Activated CD4-positive, CD25-positive, alpha-beta regulatory T cell treated with anti-CD3 and anti-CD28 coated beads, Interleukin-2, amount 50 U/mL, for 24 hours (primary cell): ENCODE measurements around the gene AOPEP.

Experiments used
- ATAC-seq, 2 donors: fragments of 150-1000 bp; cut with Tn5 transposase; one replicate each; pipeline ENCODE4 v1.10.0; 2021; ENCODE audit warnings: mild to moderate bottlenecking in 1 of 2, moderate library complexity in 1 of 2

AOPEP gene

DNA sequence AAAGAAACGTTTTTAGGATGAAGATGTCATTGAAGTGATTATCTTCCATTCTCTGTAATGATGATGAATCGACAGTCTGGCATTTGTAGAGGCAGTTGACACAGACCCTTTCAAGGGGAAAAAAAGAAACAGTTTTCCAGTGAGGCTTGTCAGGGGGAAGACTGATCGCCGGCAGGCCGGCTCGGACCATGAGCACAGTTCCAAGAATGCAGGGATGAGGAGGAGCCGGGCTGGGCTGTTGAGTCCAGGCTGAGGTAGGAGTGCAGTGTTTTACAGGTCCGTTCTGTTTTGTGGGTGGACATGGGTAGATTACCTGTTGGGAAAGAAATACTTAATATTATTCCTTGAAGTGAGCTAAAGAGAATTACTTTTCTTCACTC, 194.6 kb downstream of the AOPEP start:
- no peak for ATAC-seq

DNA sequence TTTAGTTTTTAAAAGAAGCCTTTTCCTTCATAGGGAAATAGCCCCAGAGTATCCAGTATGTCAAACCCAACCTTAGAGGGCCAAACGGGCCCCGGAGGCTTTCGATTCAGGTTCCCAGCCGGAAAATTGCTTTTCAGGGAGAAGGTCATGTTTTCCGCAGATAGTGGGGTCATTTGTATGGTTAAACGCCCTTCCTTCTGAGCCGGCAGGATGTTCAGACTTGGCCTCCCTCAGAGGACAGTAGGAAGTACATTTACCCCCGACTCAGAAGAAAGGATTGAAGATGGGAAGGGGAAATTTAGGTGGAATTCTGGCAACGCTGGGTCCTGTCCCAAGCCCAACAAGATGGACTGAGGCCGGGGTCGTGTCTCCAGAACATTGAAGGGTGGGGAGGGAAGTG, 195.2 kb downstream of the AOPEP start:
- ATAC-seq, result no peak

DNA sequence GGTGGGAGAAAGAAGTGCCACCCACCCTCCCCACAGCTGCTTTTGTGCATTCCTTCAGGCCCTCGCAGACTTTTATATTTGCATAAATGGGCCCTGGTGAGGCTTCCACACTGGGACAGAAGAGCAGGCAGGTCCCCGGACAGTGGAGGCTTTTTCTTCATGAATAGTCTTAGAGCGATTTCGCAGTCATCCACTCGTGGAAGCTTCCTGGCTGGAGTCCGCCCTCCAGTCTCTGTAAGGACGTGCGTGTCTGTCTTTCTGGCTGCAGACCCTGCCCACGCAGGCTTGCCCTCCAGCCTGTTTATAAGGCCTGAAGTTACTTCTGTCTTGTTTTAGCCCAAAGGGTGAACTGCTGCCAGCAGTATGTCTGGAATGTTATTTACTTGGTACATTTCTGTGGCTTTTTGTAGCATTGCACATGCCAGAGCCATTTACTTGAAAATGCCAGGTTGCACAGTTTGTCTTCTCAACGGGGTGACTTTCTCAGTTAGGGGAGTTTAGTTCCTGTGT, 195.7 kb downstream of the AOPEP start:
- ATAC-seq, result no peak

DNA sequence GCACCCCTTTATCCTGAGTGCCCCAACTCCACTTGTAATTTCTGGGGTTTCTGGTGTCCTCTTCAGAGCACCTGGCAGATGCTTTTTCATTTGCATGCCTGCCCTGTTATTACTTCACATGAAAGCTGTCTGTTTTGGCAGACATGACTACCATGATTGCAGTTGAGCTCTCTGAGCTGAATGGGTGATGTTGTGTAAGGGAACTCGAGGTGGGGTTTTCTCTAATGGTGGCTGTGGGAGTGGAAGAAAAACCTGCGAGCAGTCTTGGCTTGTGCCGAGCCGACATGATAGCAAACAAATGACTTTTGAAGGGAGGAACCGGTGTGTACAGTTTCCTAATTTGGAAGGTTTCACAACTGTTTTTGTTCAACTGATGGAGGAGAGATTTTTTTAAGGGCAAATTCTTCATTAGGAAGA, 196.2 kb downstream of the AOPEP start:
- no peak for ATAC-seq

DNA sequence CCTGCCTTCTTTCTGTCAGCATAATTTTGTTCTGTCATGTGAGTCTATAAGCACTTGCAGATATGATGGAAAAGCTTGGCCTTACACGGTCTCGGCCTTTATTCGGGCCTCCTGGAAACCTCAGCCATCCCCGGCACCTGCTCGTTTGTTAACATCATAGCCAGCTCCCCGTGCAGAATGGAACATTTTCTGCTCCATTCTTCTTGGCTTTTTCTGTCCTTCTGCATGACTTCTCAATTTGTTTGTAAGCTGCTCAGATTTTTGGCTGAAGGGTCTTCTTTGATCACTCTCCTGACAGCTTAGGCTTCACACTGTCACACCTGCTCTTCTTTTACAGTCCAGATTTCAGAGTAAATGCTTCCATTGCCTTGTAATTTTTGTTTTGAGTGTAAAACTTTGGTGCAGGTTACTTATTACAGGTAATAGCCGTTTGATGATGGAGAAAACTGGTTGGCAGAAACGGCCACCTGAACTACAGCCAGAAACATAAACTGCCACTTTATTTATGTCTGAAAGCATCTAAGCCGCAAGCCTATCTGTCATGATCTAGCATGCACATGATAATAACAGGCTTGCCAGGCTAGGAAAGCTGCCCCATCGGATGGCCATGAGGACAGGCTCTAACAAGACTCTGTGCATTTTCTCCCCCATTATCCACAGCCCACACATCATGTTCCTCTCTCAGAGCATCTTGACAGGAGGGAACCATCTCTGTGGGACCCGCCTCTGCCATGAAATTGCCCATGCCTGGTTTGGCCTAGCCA, 197.0 kb downstream of the AOPEP start:
- ATAC-seq, result no peak

DNA sequence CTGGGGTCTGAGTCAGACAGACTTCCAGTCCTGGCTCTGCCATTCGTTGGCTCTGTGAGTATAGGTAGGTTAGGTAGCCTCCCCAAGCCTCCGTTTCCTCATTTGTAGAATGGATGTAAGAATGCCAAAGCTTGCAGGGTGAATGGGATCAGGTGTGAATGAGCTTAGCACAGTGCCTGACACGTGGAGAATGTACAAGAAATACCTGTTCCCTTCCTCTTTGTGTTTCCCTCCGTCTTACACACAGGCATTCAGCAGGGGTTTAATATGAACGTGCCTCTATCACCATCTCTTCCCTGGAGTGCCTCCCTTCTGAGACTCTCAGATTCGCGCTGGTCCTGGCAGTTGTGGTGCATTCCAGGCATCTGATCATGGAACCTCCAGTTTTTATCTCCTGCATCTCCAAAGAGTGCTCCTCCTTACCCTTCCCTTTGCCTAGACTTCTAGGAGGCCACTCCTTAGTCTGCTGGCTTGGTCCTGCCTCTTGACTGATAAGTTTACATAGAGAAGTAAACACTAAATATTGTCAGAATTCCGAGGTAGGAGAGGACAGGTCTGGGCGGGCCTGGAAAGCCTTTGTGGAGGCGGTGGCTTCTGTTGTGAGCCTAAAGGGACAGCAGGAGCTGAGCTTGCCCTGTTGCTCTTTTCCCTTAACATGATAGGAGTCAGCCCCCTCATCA, 199.4 kb downstream of the AOPEP start:
- no peak for ATAC-seq

DNA sequence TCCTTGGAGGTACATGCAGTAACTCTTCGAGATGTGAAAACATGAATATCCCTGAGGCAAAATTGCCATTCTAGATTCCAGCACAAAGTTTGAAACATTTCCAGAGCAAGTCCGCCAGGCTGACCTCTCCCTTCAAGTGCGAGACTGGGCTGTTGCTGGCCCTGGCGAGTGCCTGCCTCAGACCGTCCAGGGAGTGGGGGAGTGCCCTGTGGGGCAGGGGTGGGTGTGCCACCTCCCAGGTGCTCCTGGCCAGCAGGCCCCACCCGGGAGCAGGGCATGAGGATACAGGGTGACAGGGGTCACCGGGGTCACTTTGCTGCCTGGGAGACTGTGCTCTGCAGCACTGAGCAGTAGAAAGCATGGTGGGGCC, 199.9 kb downstream of the AOPEP start:
- ATAC-seq, result no peak

DNA sequence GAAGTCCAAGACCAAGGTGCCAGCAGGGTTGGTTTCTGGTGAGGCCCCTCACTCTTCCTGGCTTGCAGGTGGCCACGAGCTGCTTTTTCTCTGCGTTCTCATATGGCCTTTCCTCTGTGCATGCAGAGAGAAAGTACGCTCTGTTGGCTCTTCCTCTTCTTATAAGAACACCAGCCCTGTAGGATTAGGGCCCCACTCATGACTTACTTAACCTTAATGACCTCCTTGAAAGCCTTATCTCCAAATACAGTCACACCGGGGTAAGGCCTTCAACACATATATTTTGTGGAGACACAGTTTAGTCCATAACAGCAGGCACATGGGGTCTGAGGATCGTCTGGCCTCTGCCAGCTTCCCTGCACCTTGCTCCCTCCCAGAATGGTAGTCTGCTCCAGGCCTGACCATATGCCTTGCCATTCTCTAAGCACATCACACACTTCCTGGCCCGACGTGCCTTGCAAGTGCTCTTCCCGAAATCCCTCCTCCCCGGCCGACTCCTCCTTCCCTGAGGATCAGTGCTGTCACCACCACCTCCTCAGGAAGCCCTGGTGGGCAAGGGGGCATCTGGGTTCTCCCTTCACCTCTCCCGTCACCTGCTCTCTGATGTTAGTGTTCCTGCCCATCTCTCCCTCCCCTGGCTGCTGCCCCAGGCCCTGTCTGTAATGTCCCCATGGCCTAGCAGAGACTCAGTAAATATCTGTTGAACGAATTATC, 200.7 kb downstream of the AOPEP start:
- ATAC-seq, result no peak

DNA sequence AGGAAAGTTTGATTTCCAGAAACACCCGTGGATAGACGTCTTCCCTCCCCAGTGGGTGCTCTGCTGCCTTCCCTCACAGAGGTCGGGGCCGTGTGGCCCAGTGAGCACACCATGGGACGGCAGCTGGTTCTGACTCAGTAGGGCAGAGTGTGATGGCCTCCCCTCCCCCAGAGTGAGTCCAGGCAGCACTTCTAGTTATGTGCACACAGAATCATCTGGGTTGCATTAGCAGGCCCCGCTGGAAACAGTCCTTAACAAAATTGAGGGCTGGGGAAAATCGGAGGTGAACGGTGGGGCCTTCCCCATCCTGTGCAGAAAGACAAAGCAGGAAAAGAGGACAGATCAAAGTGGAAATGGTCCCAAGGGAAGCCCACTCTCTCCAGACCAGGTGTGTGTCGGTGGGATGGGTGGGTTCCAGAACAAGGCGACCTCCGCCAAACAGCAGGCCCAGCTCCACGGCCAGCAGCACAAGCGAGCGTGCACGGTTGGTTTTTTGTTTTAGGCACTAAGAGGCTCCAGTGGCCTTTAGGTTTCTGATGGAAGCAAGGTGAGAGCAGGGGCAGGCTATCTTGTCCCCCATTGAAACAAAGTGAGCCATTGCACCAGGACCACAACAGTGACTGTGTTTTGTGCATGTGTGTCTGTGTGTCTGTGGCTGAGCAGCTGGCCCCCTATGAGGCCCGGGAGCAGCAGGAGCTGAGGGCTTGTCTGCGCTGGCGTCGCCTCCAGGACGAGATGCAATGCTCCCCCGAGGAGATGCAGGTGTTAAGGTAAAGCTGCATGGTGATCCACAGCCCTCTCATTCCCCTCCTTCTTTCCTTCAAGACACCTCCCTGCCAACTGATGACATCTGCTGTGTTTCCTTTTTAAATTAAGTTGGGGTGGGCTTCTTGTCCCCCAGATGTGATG, 201.5 kb downstream of the AOPEP start:
- ATAC-seq, result no peak

DNA sequence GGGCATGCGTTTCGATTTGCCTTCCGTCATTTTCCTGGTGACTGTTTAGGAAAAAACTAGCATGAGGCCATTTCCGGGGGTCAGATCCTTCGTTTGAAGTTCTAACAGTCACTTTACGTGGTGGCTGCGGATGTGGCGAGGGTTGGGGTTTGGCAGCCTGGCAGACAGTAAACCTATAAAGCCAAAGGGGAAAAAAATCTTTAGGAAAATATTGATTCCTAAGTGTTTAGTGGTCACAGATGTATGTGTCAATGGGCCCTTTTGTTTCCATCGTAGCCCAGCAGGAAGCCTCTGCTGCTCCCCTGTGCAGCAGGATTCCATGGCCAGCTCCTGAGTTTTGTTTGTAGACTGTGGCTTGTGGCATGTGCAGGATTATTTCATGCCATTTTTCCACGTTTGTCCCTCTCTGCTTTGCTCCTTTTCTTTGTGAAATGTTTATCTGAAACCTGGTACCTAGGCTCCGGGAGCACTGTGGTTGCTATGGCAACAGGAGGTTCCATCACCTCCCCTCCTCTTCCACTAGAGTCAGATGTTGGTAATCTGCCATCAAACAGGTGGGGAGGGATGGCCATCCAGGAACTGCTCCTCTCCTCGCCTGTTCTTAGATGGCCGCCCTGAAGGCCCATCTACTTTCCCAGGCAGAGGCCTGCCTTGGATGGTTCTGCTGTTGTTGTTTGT, 202.3 kb downstream of the AOPEP start:
- ATAC-seq, result no peak

DNA sequence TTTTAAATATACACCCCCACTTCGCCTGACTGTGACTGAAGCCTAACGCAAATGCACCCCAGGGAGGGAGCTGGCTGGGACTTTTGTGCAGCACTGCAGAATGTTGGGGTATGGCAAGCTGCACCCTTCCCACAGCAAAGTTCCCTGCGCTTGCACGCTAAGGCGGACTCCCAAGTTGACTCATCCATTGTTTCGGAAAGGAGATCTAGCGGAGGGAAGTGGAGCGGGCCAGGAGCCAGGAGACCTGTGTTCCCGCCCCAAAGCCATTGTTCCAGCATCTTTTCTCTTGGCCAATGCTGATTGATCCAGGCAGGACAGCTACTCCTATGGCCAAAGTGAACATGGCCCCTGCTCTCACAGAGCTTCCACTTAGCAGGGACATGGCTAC, 202.9 kb downstream of the AOPEP start:
- ATAC-seq, result no peak

DNA sequence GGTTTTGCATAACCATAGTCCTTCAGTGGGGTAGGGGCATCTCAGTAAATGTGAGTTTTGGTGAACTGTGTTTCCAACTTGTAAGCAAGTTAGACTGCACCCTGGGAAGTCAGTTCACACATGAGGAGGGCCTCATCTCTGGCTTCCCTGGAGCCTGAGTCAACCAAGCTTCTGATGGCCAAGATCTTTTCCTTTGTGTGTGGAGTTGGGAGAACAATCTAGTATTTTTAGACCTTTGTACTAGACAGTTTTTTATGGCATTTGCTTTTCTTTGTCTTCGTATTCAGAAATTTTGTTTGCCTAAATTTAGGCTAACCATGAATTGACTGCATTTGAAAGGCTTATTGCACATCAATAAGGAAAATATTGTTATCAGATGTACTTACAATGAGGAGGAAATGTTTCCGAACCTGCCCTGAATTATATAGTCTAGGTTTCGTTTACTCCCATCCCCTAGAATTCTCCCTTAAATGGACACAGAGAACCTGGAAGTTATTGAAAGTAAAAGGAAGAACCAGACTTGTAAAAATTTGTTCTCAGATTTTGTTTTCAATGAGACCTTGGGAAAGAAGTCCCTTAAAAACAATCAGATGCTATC, 204.6 kb downstream of the AOPEP start:
- no peak for ATAC-seq

DNA sequence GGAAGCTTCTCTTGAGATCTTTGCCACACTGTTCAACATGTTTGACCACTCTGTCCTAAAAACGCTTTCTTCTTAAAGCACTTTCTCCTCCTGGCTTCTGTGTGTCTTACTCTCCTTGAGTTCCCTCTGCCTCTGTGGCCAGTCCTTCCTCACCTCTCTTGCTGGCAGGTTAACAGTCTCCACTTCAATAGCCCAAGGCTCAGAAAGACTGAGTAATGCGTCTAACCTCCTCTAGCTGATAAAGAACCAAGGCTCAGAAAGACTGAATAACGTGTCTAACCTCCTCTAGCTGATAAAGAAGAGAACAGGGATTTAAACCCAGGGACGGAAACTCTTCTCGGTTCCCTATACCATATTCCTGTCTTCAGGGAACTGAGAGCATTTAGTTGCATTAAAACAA, 205.2 kb downstream of the AOPEP start:
- no peak for ATAC-seq

DNA sequence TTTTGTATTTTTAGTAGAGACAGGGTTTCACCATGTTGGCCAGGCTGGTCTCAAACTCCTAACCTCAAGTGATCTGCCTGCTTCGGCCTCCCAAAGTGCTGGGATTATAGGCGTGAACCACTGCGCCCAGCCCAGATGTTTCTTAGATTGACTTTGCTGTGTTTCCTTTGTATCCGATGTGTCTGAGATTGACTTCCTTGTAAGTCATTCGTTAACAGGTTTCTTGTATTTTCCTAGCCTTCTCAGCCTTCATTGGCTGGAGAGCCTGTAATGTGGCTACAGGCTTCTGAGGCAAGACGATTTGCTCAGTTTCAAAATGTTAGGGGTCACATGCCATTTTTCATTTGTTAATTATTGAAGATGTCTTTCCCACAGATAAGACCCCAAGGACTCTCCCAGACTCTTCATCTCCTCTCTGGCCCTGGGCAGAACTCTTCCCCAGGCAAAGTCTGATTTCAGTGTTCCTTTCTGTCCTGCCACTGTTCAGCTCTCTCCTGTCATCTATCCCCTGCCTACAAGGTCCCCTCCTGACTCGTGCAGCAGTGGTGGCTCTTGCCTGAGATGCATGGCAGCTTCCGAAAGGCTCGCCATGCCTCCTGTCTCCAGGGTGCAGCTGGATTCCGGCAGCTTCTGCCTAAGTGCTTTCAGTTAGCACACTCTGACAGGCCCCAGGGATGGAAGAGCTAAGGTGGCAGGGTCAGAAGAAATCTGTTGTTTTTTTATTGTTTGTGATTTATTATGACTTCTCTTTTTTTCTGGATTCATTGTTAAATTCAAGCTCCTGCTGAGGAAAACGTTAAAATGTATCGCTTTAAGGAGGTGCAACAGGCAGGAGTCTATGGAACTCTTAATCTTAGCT, 206.4 kb downstream of the AOPEP start:
- no peak for ATAC-seq

DNA sequence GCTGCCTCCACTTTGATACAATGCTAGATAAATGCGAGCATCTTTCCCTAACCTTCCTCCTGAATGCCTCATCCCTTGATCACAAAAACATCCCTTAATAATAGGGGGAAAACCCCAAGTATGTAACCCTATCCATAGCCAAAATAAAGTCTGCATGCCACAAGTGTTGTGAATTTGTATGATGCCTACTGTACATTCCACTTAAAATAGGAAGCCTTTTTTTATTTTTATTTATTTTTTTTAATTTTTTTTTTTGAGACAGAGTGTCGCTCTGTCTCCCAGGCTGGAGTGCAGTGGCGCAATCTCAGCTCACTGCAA, 207.0 kb downstream of the AOPEP start:
- ATAC-seq, result no peak

DNA sequence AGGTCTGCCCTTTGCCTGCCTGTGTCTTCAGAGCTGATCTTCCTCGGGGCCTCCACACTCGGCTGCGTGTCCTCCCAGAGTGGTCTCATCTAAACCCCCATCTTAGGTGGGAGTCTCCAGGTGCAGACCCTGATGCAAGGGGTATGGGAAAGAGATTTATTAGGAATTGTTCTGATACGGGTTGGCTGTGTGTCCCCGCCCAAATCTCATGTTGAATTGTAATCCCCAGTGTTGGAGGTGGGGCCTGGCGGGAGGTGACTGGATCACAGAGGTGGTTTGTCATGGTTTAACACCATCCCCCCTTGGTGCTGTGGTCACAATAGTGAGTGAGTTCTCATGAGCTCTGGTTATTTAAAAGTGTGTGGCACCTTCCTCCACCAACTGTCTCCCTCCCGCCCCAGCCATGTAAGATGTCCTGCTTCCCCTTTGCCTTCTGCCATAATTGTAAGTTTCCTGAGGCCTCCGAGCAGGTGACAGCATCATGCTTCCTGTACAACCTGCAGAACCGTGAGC, 208.4 kb downstream of the AOPEP start:
- ATAC-seq, result no peak

DNA sequence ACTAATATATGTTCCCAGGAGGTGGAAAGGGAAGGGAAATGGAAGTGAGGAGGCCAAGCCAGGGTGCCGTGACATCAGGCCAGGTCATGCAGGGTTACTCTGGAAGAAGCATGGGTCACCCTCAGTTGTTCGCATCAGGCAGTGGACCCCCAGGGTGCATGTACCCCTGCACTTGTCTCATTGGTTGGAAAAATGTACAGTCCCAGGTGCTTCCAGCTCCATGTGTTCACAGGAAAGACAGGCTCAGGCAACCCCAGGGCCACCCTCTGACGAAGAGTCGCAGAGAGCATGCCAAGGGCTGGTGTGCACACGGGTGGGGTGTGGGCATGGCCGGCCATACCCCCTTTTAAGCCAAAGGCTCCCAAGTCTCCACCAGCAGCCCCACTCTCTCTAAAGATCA, 208.9 kb downstream of the AOPEP start:
- ATAC-seq, result no peak

DNA sequence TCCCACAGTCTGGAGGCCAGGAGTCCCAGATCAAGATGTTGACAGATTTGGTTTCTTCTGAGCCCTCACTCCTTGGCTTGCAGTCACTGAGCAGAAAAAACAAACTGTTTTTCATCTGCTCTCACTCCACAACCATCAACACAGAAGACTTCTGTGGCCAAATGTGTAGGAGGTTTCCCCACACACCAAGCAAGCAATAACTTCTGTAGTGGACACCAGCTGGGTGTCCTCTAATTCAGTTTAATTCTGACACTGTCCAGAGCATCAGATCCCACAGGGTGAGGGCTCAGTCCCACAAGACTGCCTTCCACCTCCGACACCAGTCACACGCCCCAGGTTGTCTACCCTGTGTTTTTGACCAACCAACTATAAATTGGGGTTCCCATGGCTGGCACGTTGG, 209.9 kb downstream of the AOPEP start:
- ATAC-seq, result no peak

DNA sequence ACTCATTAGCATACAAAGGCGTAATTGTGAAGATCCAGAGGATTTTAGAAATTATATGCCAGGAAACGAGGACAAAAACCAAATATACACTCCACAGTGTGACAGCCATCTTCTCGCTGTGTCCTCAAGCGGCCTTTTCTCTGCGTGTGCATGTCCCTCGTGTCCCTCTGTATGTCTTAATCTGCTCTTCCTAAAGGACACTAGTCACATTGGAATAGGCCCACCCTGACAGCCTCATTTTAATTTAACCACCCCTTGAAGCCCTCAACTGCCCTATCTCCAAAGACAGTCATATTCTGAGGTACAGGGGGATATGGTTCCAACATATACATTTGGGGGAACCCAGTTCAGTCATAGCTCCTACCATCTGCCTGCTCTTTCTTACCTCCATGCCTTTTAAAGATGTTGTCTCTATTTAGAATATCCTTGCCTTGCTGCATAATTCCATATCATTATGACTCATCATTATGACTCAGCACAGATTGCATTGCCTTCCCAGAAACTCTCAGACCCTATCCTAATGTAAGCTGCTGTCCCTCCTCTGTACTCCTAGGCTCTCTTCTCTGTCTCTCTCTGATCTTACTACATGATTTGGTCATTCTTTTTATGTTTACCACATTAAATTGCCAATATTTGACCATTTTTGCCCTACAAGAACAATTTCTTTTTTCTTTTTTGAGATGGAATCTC, 210.9 kb downstream of the AOPEP start:
- ATAC-seq, result no peak

DNA sequence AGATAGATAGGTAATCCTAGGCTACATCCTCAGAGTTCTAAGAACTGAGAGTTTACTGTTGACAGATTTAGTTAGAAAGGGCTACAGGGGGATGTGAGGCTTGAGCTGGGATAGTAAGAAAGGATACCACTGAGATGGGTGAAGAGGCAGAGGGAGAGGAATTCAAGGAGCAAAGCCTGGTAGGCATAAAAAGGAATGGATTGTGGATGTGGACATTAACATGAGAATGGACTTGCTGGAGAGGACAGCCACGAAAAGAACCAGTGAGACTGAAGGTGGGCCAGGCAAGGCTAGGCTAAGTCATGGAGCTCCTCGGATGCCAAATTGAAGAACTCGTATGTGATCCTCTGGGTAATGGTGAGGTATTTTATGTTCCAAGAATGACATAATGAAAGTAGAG, 211.9 kb downstream of the AOPEP start:
- no peak for ATAC-seq
